Measurements from ENCODE around the gene TBX1. TPM values are rescaled to one million over a fixed set of nuclear protein-coding genes. Genes with fewer than 3 reads are reported as not detected.

TBX1 gene
- total RNA-seq, 1 experiment from 2014 or later = 12.8 TPM

- no peak overlapping the region for H3K4me3 Mint-ChIP-seq
- no peaks in the 10 kb centered on the region for H3K4me1 Mint-ChIP-seq
- ChIA-PET POLR2A (no interaction called here), CTCF (interaction anchor here (1.1 kb wide), 1 partner anchor 15 kb away, joined by 4 read pairs; no protein-coding TSS in a partner anchor)
- peaks cover 2% of the 10 kb centered on the region; the same call in 1 of the 2 replicates for H3K27me3 Mint-ChIP-seq (ENCODE audit: low read depth)
- 0 out of 2 replicates have a peak, but pooled peaks cover 2% of the 10 kb centered on the region for H3K36me3 Mint-ChIP-seq
- ATAC-seq (no peak), DNase-seq (ENCODE audit: low spot score) (no peak)
- no peak overlapping the region for H3K27ac Mint-ChIP-seq
- H3K9me3 Mint-ChIP-seq = no peaks in the 10 kb centered on the region
- TF ChIP-seq E2F5 (CRISPR knock-in tag; IDR thresholded peaks at IDR 0.05) = no peak
- TF ChIP-seq, protein P1, sequence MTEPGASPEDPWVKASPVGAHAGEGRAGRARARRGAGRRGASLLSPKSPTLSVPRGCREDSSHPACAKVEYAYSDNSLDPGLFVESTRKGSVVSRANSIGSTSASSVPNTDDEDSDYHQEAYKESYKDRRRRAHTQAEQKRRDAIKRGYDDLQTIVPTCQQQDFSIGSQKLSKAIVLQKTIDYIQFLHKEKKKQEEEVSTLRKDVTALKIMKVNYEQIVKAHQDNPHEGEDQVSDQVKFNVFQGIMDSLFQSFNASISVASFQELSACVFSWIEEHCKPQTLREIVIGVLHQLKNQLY (CRISPR knock-in tag; IDR thresholded peaks at IDR 0.05) = no peak
- TF ChIP-seq NFATC4 (CRISPR knock-in tag; IDR thresholded peaks at IDR 0.05) = no peak
- TF ChIP-seq ZNF512 (CRISPR knock-in tag; IDR thresholded peaks at IDR 0.05; ENCODE audit: borderline replicate concordance) = no peak
- no peak for TF ChIP-seq JUN (CRISPR knock-in tag; IDR thresholded peaks at IDR 0.05)
- TF ChIP-seq ZNF138 (CRISPR knock-in tag; conservative IDR thresholded peaks at IDR 0.05) = no peak
- TF ChIP-seq ETV6 (CRISPR knock-in tag; IDR thresholded peaks at IDR 0.05) = no peak
- no peak for TF ChIP-seq ZNF532 (CRISPR knock-in tag; IDR thresholded peaks at IDR 0.05; ENCODE audit: borderline replicate concordance)
Observed at GRCh38 chr22:19786264-19786585, 25.6 kb downstream of the TBX1 start.

- POLR2A ChIA-PET = no interaction called here
- Mint-ChIP-seq H3K4me3 (no peak overlapping the region), H3K4me1 (no peaks in the 10 kb centered on the region), H3K36me3 (0 out of 2 replicates have a peak, but pooled peaks cover 3% of the 10 kb centered on the region), H3K27ac (peak overlapping the region; percentile 68), H3K9me3 (no peaks in the 10 kb centered on the region), H3K27me3 (ENCODE audit: low read depth) (peaks cover 2% of the 10 kb centered on the region; the same call in 1 of the 2 replicates)
- CTCF ChIA-PET = interaction anchor here (0.6 to 1.0 kb wide), 3 partner anchors 14 to 123 kb away, joined by 3 to 6 read pairs (median 3); no protein-coding TSS in a partner anchor
- DNase-seq (ENCODE audit: low spot score) = no peak
- ATAC-seq = no peak
- TF ChIP-seq, protein P2, sequence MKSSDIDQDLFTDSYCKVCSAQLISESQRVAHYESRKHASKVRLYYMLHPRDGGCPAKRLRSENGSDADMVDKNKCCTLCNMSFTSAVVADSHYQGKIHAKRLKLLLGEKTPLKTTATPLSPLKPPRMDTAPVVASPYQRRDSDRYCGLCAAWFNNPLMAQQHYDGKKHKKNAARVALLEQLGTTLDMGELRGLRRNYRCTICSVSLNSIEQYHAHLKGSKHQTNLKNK (CRISPR knock-in tag; IDR thresholded peaks at IDR 0.05) = no peak
- TF ChIP-seq NFYB (CRISPR knock-in tag; conservative IDR thresholded peaks at IDR 0.05; ENCODE audit: low read depth) = no peak
- no peak for TF ChIP-seq ZNF425 (CRISPR knock-in tag; conservative IDR thresholded peaks at IDR 0.05)
- TF ChIP-seq, protein P3, sequence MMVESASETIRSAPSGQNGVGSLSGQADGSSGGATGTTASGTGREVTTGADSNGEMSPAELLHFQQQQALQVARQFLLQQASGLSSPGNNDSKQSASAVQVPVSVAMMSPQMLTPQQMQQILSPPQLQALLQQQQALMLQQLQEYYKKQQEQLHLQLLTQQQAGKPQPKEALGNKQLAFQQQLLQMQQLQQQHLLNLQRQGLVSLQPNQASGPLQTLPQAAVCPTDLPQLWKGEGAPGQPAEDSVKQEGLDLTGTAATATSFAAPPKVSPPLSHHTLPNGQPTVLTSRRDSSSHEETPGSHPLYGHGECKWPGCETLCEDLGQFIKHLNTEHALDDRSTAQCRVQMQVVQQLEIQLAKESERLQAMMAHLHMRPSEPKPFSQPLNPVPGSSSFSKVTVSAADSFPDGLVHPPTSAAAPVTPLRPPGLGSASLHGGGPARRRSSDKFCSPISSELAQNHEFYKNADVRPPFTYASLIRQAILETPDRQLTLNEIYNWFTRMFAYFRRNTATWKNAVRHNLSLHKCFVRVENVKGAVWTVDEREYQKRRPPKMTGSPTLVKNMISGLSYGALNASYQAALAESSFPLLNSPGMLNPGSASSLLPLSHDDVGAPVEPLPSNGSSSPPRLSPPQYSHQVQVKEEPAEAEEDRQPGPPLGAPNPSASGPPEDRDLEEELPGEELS (CRISPR knock-in tag; IDR thresholded peaks at IDR 0.05) = no peak
- TF ChIP-seq CDX4 (CRISPR knock-in tag; IDR thresholded peaks at IDR 0.05; ENCODE audit: borderline replicate concordance) = no peak
- TF ChIP-seq, protein P4, sequence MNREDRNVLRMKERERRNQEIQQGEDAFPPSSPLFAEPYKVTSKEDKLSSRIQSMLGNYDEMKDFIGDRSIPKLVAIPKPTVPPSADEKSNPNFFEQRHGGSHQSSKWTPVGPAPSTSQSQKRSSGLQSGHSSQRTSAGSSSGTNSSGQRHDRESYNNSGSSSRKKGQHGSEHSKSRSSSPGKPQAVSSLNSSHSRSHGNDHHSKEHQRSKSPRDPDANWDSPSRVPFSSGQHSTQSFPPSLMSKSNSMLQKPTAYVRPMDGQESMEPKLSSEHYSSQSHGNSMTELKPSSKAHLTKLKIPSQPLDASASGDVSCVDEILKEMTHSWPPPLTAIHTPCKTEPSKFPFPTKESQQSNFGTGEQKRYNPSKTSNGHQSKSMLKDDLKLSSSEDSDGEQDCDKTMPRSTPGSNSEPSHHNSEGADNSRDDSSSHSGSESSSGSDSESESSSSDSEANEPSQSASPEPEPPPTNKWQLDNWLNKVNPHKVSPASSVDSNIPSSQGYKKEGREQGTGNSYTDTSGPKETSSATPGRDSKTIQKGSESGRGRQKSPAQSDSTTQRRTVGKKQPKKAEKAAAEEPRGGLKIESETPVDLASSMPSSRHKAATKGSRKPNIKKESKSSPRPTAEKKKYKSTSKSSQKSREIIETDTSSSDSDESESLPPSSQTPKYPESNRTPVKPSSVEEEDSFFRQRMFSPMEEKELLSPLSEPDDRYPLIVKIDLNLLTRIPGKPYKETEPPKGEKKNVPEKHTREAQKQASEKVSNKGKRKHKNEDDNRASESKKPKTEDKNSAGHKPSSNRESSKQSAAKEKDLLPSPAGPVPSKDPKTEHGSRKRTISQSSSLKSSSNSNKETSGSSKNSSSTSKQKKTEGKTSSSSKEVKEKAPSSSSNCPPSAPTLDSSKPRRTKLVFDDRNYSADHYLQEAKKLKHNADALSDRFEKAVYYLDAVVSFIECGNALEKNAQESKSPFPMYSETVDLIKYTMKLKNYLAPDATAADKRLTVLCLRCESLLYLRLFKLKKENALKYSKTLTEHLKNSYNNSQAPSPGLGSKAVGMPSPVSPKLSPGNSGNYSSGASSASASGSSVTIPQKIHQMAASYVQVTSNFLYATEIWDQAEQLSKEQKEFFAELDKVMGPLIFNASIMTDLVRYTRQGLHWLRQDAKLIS (CRISPR knock-in tag; IDR thresholded peaks at IDR 0.05; ENCODE audit: borderline replicate concordance) = no peak
- TF ChIP-seq ZNF423 (CRISPR knock-in tag; IDR thresholded peaks at IDR 0.05) = no peak
Observed at GRCh38 chr22:19786959-19787848, 26.6 kb downstream of the TBX1 start.

Measured in WTC11 (cell line).